Upper lobe of right lung (tissue), 1 donor: ENCODE measurements around the gene PHLDB1. TPM values are rescaled to one million over a fixed set of nuclear protein-coding genes. Genes with fewer than 3 reads are reported as not detected.

Source experiments
- ATAC-seq: fragments of 200-7000 bp; cut with Tn5 transposase; one replicate; pipeline ENCODE4 v1.9.1; 2020; ENCODE audit warnings: mild to moderate bottlenecking, moderate library complexity
- DNase-seq: peaks from one replicate; pipeline ENCODE4 v3.0.0-alpha.2; 2020
- H3K27ac ChIP-seq: fragments of 200-600 bp; one replicate; pipeline ENCODE4 v1.8.0; 2022
- H3K27me3 ChIP-seq: fragments of 200-600 bp; one replicate; pipeline ENCODE4 v1.8.0; 2022; ENCODE audit warnings: mild to moderate bottlenecking
- H3K36me3 ChIP-seq: fragments of 200-600 bp; one replicate; pipeline ENCODE4 v1.8.0; 2022
- H3K4me1 ChIP-seq: fragments of 200-600 bp; one replicate; pipeline ENCODE4 v1.8.0; 2022
- H3K4me3 ChIP-seq: fragments of 200-600 bp; one replicate; pipeline ENCODE4 v1.8.0; 2022; ENCODE audit warnings: mild to moderate bottlenecking
- H3K9me3 ChIP-seq: fragments of 200-600 bp; one replicate; pipeline ENCODE4 v1.8.0; 2022
- intact Hi-C: fragments of 100-400 bp; cut with DNase I; formaldehyde crosslinking; loops from one replicate; pipeline ENCODE4 v1.11.0; 2022
- total RNA-seq: library from RNA; stranded (reverse); fragmentation: NEBNext Ultra II Directional; extraction: Animal tissue kit (Norgen Biotek cat#: 25700); gene quantifications from one replicate; pipeline ENCODE4 v1.2.1, GENCODE V29; 2021
- TF ChIP-seq, protein P1 (sequence below): fragments of 200-600 bp; IDR thresholded peaks from one replicate; pipeline ENCODE4 v1.8.0; 2022; ENCODE audit warnings: antibody characterized with exemption
- donor health status: DM: no; HTN: yes; CAD: no; lungs with severe emphysema.

The PHLDB1 gene
- total RNA-seq, 1 donor from 2014 or later, result 79.6 TPM

DNA sequence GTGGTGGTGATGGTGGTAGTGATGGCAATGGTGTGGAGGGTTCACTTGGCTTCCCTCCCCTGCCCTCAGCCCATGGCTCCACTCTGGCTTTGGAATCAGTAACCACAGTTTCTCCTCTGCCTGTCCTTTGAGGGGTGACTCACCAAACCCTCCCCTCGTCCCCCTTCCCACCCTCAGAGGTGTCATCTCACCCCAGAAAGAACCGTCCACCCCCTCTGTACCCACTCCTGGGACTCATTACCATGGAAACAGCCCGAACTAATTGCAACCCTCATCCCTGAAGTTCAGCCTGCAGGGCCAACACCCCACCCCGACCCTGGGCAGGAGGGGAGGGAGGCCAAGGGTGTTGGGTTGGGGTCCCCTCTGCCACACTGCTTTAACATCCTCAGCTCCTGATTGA, 26.6 kb downstream of the PHLDB1 start:
- ATAC-seq (no peak), DNase-seq (no peak)
- Histone ChIP-seq H3K4me3 (no peak overlapping the region), H3K36me3 (peaks cover 51% of the 10 kb centered on the region), H3K4me1 (peaks cover 35% of the 10 kb centered on the region), H3K27ac (peak overlapping the region; percentile 66), H3K27me3 (no peaks in the 10 kb centered on the region), H3K9me3 (no peaks in the 10 kb centered on the region)
- intact Hi-C loops, result no loop called here
- TF ChIP-seq, protein P1, sequence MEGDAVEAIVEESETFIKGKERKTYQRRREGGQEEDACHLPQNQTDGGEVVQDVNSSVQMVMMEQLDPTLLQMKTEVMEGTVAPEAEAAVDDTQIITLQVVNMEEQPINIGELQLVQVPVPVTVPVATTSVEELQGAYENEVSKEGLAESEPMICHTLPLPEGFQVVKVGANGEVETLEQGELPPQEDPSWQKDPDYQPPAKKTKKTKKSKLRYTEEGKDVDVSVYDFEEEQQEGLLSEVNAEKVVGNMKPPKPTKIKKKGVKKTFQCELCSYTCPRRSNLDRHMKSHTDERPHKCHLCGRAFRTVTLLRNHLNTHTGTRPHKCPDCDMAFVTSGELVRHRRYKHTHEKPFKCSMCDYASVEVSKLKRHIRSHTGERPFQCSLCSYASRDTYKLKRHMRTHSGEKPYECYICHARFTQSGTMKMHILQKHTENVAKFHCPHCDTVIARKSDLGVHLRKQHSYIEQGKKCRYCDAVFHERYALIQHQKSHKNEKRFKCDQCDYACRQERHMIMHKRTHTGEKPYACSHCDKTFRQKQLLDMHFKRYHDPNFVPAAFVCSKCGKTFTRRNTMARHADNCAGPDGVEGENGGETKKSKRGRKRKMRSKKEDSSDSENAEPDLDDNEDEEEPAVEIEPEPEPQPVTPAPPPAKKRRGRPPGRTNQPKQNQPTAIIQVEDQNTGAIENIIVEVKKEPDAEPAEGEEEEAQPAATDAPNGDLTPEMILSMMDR, result no peak

DNA sequence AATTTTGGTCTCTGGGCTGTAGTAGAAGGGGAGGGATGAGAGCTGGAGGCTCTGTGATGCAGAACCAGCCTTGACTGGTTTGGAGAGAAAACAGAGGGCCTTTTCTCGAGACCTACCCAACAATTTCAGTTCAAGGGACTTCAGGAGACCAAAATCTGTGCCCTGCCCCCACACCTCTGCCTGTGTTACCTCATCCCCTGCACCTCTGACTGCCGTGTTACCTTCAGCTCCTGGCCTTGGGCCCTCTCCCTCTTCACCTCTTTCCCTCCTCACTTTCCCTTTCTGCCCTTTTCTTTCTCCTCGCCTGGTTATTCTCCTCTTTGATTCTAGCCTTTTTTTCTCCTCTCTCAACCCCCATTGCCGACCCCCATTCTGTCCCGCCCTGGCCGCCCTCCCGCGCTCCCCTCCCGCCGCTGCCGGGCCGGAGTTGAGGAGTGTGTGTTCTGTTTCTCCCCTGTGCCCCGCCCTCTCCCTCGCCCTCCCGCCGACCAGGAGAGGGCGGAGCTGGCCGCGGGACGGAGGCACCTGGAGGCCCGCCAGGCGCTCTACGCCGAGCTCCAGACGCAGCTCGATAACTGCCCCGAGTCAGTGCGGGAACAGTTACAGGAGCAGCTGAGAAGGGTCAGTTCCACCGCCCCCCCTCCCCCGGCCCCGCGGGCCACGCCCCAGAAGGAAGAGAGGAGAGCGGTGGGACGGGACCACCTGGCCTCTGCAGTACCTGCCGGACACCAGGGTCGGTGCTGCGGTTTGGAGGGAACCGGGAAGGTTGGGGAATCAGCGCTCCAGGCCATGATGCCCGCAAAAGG, 27.2 kb downstream of the PHLDB1 start:
- TF ChIP-seq, protein P1, result peak; percentile 12
- peak overlapping the region; percentile 31 for H3K4me3 ChIP-seq
- ATAC-seq, result peak; percentile 86
- peak; percentile 92 for DNase-seq
- peaks cover 28% of the 10 kb centered on the region for H3K4me1 ChIP-seq
- H3K36me3 ChIP-seq, result peaks cover 47% of the 10 kb centered on the region
- H3K9me3 ChIP-seq, result no peaks in the 10 kb centered on the region
- peak overlapping the region; percentile 66 for H3K27ac ChIP-seq
- H3K27me3 ChIP-seq, result no peaks in the 10 kb centered on the region
- intact Hi-C loops, result no loop called here

DNA sequence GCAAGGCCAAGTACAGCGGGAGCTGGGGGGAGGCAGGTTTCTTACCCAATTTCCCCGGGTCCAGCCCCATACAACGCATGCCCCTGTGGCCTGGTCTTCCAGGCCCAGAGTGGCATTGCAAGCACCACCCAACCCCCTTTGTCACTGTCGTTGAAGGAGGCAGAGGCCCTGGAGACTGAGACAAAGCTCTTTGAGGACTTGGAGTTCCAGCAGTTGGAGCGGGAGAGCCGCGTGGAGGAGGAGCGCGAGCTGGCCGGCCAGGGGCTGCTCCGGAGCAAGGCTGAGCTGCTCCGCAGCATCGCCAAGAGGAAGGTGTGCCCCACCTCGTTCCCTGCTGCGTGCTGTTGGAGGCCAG, 27.8 kb downstream of the PHLDB1 start:
- Histone ChIP-seq H3K27ac (peak overlapping the region; percentile 66), H3K36me3 (peaks cover 52% of the 10 kb centered on the region), H3K9me3 (no peaks in the 10 kb centered on the region), H3K27me3 (no peaks in the 10 kb centered on the region), H3K4me3 (peak overlapping the region; percentile 31), H3K4me1 (peaks cover 22% of the 10 kb centered on the region)
- no peak for DNase-seq
- TF ChIP-seq, protein P1, result no peak
- peak; percentile 34 for ATAC-seq
- intact Hi-C loops, result no loop called here

DNA sequence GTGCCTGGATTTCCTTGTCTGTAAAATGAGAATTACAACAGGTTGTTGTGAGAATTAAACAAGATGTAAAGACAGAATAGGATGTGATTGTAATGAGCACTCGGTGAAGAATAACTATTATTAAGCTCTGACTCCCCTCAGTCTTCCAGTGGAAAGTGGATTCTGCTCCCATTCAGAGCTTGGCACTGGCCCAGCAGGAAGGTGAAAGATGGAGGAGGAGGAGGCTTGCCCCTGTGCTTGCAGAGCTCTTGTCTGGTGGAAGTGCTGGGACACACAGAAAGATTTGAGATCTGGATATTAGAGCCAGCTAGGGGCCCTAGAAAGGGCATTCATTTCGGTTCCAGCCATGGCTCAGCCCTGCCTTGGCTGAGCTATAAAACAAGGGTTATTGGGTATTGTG, 28.2 kb downstream of the PHLDB1 start:
- TF ChIP-seq, protein P1, result no peak
- no peaks in the 10 kb centered on the region for H3K27me3 ChIP-seq
- no peak overlapping the region for H3K4me3 ChIP-seq
- H3K4me1 ChIP-seq, result peaks cover 18% of the 10 kb centered on the region
- DNase-seq (no peak), ATAC-seq (no peak)
- peaks cover 56% of the 10 kb centered on the region for H3K36me3 ChIP-seq
- intact Hi-C loops, result no loop called here
- H3K27ac ChIP-seq, result peak overlapping the region; percentile 66
- no peaks in the 10 kb centered on the region for H3K9me3 ChIP-seq

DNA sequence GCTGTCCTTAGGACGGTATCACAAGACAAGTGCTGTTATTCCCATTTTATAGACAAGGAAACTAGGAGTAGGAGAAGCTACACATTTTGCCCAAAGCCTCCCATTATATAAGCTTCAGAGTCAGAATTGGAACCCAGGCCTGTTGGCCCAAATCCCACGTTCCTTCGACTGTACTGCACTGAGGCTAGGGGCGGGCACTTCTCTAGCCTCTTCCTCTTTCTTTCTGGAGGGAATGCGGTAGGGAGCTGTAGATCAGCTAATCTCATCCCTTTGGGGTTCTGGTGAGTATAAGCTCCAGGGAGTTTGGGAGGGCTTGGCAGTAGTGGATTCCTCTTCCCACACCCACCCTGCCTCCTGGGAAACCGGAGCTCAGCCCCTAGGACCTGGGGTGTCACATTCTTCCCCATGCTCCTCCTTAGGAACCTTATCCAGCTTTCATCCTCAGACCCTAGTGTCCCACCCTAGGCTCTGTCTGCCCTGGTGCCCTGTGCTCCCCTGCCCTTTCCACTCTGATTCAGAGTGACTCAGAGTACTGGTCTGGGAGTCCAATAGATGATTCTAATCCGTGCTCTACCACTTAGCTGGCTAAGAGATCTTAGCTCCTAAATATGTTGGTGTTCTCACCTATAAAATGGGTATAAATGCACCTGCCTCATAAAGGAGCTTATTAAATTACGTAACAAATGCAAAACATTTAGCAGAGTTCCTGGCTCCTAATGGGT, 29.3 kb downstream of the PHLDB1 start:
- no peak overlapping the region for H3K27ac ChIP-seq
- TF ChIP-seq, protein P1, result no peak
- intact Hi-C loops, result no loop called here
- no peak overlapping the region for H3K4me3 ChIP-seq
- peaks cover 17% of the 10 kb centered on the region for H3K4me1 ChIP-seq
- no peaks in the 10 kb centered on the region for H3K9me3 ChIP-seq
- no peak for ATAC-seq
- no peak for DNase-seq
- no peaks in the 10 kb centered on the region for H3K27me3 ChIP-seq
- H3K36me3 ChIP-seq, result peaks cover 48% of the 10 kb centered on the region
